A549 treated with CORT108297 at 1 μM for 4 hours (cell line): ENCODE results near the gene ATP8B2. TPM values are rescaled to one million over a fixed set of nuclear protein-coding genes. Genes with fewer than 3 reads are reported as not detected.

Experiments
- total RNA-seq: library from RNA; stranded (reverse); fragments of 200-300 nt; extraction: Qiagen RNA extraction; gene quantifications from 5 replicates; pipeline ENCODE4 v1.2.3, GENCODE V29; 2022

The ATP8B2 gene, protein sequence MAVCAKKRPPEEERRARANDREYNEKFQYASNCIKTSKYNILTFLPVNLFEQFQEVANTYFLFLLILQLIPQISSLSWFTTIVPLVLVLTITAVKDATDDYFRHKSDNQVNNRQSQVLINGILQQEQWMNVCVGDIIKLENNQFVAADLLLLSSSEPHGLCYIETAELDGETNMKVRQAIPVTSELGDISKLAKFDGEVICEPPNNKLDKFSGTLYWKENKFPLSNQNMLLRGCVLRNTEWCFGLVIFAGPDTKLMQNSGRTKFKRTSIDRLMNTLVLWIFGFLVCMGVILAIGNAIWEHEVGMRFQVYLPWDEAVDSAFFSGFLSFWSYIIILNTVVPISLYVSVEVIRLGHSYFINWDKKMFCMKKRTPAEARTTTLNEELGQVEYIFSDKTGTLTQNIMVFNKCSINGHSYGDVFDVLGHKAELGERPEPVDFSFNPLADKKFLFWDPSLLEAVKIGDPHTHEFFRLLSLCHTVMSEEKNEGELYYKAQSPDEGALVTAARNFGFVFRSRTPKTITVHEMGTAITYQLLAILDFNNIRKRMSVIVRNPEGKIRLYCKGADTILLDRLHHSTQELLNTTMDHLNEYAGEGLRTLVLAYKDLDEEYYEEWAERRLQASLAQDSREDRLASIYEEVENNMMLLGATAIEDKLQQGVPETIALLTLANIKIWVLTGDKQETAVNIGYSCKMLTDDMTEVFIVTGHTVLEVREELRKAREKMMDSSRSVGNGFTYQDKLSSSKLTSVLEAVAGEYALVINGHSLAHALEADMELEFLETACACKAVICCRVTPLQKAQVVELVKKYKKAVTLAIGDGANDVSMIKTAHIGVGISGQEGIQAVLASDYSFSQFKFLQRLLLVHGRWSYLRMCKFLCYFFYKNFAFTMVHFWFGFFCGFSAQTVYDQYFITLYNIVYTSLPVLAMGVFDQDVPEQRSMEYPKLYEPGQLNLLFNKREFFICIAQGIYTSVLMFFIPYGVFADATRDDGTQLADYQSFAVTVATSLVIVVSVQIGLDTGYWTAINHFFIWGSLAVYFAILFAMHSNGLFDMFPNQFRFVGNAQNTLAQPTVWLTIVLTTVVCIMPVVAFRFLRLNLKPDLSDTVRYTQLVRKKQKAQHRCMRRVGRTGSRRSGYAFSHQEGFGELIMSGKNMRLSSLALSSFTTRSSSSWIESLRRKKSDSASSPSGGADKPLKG
- 27.7 to 38.3 TPM (median 35.1 TPM) in 5 replicates for total RNA-seq

DNA sequence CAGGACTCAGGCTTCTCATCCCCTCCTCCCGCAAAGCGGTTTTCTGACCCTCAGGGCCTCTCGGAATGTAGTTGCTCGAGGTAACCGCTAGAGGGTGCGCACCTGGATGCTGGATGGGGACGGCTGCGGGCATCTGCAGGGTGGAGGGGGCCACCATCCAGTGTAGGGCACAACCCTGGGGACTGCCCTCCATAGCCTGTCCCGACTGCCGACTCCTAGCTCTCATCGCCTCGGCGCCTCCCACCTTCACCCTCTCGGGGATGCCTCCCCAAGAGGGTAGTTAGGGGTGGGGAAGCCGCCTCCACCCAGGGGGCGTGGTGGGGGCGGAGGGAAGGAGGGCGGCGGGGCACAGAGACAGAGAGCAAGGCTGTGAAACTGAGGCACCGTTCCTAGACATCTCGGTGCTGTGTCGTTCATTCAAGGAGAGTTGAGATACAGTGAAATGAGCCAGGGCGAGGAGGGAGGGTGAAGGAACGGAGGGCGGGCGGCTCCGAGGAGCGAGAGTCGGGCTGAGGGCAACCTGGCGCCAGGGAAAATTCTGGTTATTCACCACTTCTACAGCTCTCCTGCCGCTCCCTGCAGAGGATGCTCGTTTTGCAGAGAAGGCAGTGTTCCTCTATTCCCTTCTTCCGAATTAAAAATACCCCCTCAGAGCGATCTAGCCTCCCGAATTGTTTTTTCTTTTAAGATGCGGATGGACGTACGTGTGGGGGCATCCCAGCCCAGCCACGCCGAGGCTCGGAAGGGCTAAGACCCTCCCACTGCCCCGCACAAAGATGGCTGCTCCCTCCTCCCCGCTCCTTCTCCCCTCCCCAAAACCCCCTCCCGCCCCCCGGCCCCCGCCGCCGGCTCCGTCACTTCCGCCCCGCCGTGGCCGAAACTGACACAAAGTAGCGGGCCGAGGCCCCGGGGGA is at the start of gene ATP8B2:
ATP8B2 (plus strand) TSS at position 857 of the 914 bp plus-strand sequence. CDS start 2,617 bp downstream, outside the sequence.

DNA sequence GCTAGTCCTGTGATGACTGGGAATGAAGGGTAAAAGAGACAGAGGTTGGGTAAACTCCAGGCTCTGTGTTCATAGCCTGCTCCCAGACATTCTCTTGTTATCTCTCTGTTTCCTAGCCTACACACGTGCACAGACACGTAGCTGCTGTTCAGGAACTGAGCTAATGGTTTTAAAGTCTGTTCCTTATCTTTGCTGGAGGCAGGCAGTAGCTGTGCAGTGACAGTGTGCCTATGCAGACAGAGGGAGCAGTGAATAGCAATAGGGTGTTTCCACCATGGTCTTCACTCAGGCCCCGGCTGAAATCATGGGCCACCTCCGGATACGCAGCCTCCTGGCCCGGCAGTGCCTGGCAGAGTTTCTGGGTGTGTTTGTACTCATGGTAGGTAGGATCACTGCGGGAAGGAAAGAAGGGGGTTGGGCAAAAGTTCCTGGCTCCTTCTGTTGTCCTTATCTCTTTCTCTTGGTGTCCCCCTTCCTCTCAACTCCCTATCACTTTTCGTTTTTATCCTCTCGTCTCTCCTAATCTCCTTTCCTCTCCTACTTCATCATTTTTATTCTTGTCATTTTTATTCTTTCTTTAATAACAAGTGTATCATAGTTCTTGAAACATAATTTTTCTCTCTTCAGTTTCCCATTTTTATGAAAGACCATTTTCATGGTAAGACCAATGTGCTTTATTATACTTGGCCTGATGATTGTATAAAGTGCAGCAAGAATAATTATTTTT is 4.3 kb upstream of the ATP8B2 start, which contains the start of gene AQP10:
AQP10 (plus strand) TSS at position 212 of the 727 bp plus-strand sequence; CDS start at position 275, 63 bp downstream.

Other genes starting within 250 kb of the ATP8B2 start
- not detected in 5 replicates for gene NUP210L, start 170.5 kb upstream of the ATP8B2 start, total RNA-seq
- 424 to 619 TPM (median 471 TPM) in 5 replicates for gene TPM3, start 133.4 kb upstream of the ATP8B2 start, total RNA-seq
- 0.29 TPM in 1 of 5 replicates, not detected in the others for gene CFAP141, start 119.2 kb upstream of the ATP8B2 start, total RNA-seq
- gene UBAP2L, start 104.6 kb upstream of the ATP8B2 start, total RNA-seq = 107 to 115 TPM (median 112 TPM) in 5 replicates
- 93.9 to 107 TPM (median 96.3 TPM) in 5 replicates for gene HAX1, start 52.9 kb upstream of the ATP8B2 start, total RNA-seq
- gene AQP10, start 4.4 kb upstream of the ATP8B2 start, total RNA-seq = not detected in 5 replicates
- 16.8 to 23.9 TPM (median 18.5 TPM) in 5 replicates for gene IL6R, start 79.8 kb downstream of the ATP8B2 start, total RNA-seq
- not detected in 5 replicates for gene TDRD10, start 176.7 kb downstream of the ATP8B2 start, total RNA-seq
- 0.05 to 0.19 TPM (median 0.06 TPM) in 5 replicates for gene SHE, start 176.9 kb downstream of the ATP8B2 start, total RNA-seq
- 51.5 to 71.9 TPM (median 67.1 TPM) in 5 replicates for gene UBE2Q1, start 233.1 kb downstream of the ATP8B2 start, total RNA-seq
- 0.30 to 0.57 TPM (median 0.49 TPM) in 5 replicates for gene CHRNB2, start 242.3 kb downstream of the ATP8B2 start, total RNA-seq